Panc1 (cell line): ENCODE data around the gene BFSP1. TPM values are rescaled to one million over a fixed set of nuclear protein-coding genes. Genes with fewer than 3 reads are reported as not detected.

ENCODE experiments used
- ATAC-seq: fragments of 200-7000 bp; cut with Tn5 transposase; 2 replicates; pipeline ENCODE4 v1.9.1; 2020; ENCODE audit warnings: mild to moderate bottlenecking, moderate library complexity
- BruUV-seq: library from RNA; stranded (reverse); fragments of 400-500 nt; replicated peaks from 2 replicates; lab custom pipeline; 2021; lab: Mats Ljungman, UMichigan
- CTCF ChIA-PET: fragments of 300-600 bp; sonication (Branson Sonifier 250); formaldehyde crosslinking; loops from one replicate; lab custom pipeline; 2022; ENCODE audit warnings: antibody characterized with exemption; lab: Charles Lee
- POLR2A ChIA-PET: fragments of 300-600 bp; sonication (Branson Sonifier 250); formaldehyde crosslinking; loops from one replicate; lab custom pipeline; 2022; ENCODE audit warnings: antibody characterized with exemption; lab: Charles Lee
- DNase-seq: peaks from one replicate; pipeline ENCODE4 v3.0.0-alpha.2; 2010; ENCODE audit warnings: low read depth, low spot score
- H3K27ac ChIP-seq: 2 replicates; pipeline ENCODE4 v1.5.1; 2011; ENCODE audit warnings: mild to moderate bottlenecking, low read length, inconsistent platforms
- H3K27me3 ChIP-seq: fragments of 200-500 bp; sonication (Bioruptor generic); 2 replicates; pipeline ENCODE4 v1.6.0; 2014; ENCODE audit warnings: low read length, inconsistent platforms; ENCODE audit not compliant: control insufficient read depth, insufficient read depth
- H3K36me3 ChIP-seq: fragments of 200-500 bp; sonication (Bioruptor generic); 2 replicates; pipeline ENCODE4 v1.5.1; 2014; ENCODE audit warnings: inconsistent platforms, mild to moderate bottlenecking, low read length, moderate library complexity; ENCODE audit not compliant: control insufficient read depth, insufficient read depth
- H3K4me1 ChIP-seq: 2 replicates; pipeline ENCODE4 v1.5.1; 2011; ENCODE audit warnings: inconsistent platforms, mild to moderate bottlenecking, low read length, moderate library complexity; ENCODE audit not compliant: control insufficient read depth, insufficient read depth
- H3K4me3 ChIP-seq, 2 experiments: 2 replicates each; pipeline ENCODE4 v1.5.1; 2011 to 2012; ENCODE audit warnings: low read depth in 2 of 2, low read length in 2 of 2, mild to moderate bottlenecking in 2 of 2, inconsistent platforms in 1 of 2, moderate library complexity in 1 of 2
- H3K9me3 ChIP-seq: fragments of 200-500 bp; sonication (Bioruptor generic); 2 replicates; pipeline ENCODE4 v1.5.1; 2014; ENCODE audit warnings: low read depth, mild to moderate bottlenecking, inconsistent platforms, low read length, moderate library complexity; ENCODE audit not compliant: control insufficient read depth, insufficient read depth
- CTCF ChIP-seq: fragments of 450-650 bp; IDR thresholded peaks from 2 replicates; pipeline ENCODE4 v1.5.1; 2017; ENCODE audit warnings: mild to moderate bottlenecking
- POLR2AphosphoS5 ChIP-seq: IDR thresholded peaks from 2 replicates; pipeline ENCODE4 v1.6.1; 2012; ENCODE audit warnings: mild to moderate bottlenecking, low read depth, low read length, moderate library complexity
- REST ChIP-seq, 2 experiments: IDR thresholded peaks; 2 replicates each; pipeline ENCODE4 v1.6.1; 2011 to 2012; ENCODE audit warnings: low read depth in 2 of 2, control low read depth in 1 of 2, low read length in 1 of 2, mild to moderate bottlenecking in 1 of 2, moderate library complexity in 1 of 2; ENCODE audit not compliant: insufficient read depth in 1 of 2
- SIN3A ChIP-seq: IDR thresholded peaks from 2 replicates; pipeline ENCODE4 v1.6.1; 2012; ENCODE audit warnings: low read depth, mild to moderate bottlenecking, low read length, moderate library complexity, borderline replicate concordance; ENCODE audit not compliant: insufficient read depth
- TCF7L2 ChIP-seq: IDR thresholded peaks from 2 replicates; pipeline ENCODE4 v1.6.1; 2011; ENCODE audit warnings: mild to moderate bottlenecking, low read depth, low read length, inconsistent platforms
- in situ Hi-C: cut with HindIII; loops from 2 replicates; pipeline ENCODE4 v1.10.0; 2016; ENCODE audit warnings: low sequenced_read_pairs, low pct_unique_long_range_greater_than_20kb
- intact Hi-C: fragments of 100-400 bp; cut with micrococcal nuclease; formaldehyde crosslinking; loops from one replicate; pipeline ENCODE4 v1.10.0; 2022; ENCODE audit not compliant: unreplicated experiment
- total RNA-seq: library from RNA; stranded (reverse); gene quantifications from one replicate; pipeline ENCODE4 v1.2.1, GENCODE V29; 2021; ENCODE audit not compliant: unreplicated experiment

Gene BFSP1
- total RNA-seq, 1 experiment from 2014 or later: 6.9 TPM

- no peaks in the 10 kb centered on the region for H3K27me3 ChIP-seq
- BruUV-seq: no TSS peak
- ATAC-seq (no peak), DNase-seq (no peak)
- H3K36me3 ChIP-seq: no peaks in the 10 kb centered on the region
- no peaks in the 10 kb centered on the region for H3K9me3 ChIP-seq
- no peak overlapping the region for H3K4me3 ChIP-seq
- intact Hi-C loops (no loop called here), in situ Hi-C loops (no loop called here)
- POLR2A ChIA-PET: no interaction called here
- no peak overlapping the region for H3K27ac ChIP-seq
- TF ChIP-seq POLR2AphosphoS5 (no peak), CTCF (no peak), SIN3A (no peak), TCF7L2 (no peak), REST (IDR thresholded peaks at IDR 0.05; ENCODE audit: insufficient read depth in 1 of 2, low read depth in 2 of 2, low read length in 1 of 2) (no peak)
- CTCF ChIA-PET: interaction anchor here (0.7 kb wide), 1 partner anchor 301 kb away, joined by 3 read pairs; no protein-coding TSS in a partner anchor
- no peaks in the 10 kb centered on the region for H3K4me1 ChIP-seq
Observed at GRCh38 chr20:17511401-17511800, 19.8 kb downstream of the BFSP1 start.

GRCh38 chr20:17510548-17510947 lies 20.6 kb downstream of the BFSP1 start:
- no peaks in the 10 kb centered on the region for H3K27me3 ChIP-seq
- in situ Hi-C loops: no loop called here
- ATAC-seq (no peak), DNase-seq (no peak)
- BruUV-seq: no TSS peak
- no peak overlapping the region for H3K4me3 ChIP-seq
- H3K4me1 ChIP-seq: peaks cover under 1% of the 10 kb centered on the region; the same call in 1 of the 2 replicates
- CTCF ChIA-PET: no interaction called here
- H3K27ac ChIP-seq: no peak overlapping the region
- TF ChIP-seq SIN3A (no peak), CTCF (no peak), TCF7L2 (no peak), POLR2AphosphoS5 (no peak), REST (IDR thresholded peaks at IDR 0.05; ENCODE audit: insufficient read depth in 1 of 2, low read depth in 2 of 2, low read length in 1 of 2) (no peak)
- no peaks in the 10 kb centered on the region for H3K9me3 ChIP-seq
- POLR2A ChIA-PET: no interaction called here
- no peaks in the 10 kb centered on the region for H3K36me3 ChIP-seq
- intact Hi-C loops: no loop called here
